ENCODE data around the gene AP5S1.
A peak's percentile ranks its signal among the peaks of the same experiment; 100 is the strongest.

The AP5S1 gene, protein sequence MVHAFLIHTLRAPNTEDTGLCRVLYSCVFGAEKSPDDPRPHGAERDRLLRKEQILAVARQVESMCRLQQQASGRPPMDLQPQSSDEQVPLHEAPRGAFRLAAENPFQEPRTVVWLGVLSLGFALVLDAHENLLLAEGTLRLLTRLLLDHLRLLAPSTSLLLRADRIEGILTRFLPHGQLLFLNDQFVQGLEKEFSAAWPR
- long read RNA-seq, donor 1, full-length matches to known transcripts: 5 of 5 reads
- long read RNA-seq, donor 1, partial matches to known transcripts: 0 of 5 reads
- long read RNA-seq, donor 1, other reads (novel, unspliced or antisense): 0 of 5 reads
- long read RNA-seq, donor 2, full-length matches to known transcripts: 2 of 2 reads
- long read RNA-seq, donor 2, partial matches to known transcripts: 0 of 2 reads
- long read RNA-seq, donor 2, other reads (novel, unspliced or antisense): 0 of 2 reads
- long read RNA-seq, donor 3, full-length matches to known transcripts: 5 of 5 reads
- long read RNA-seq, donor 3, partial matches to known transcripts: 0 of 5 reads
- long read RNA-seq, donor 3, other reads (novel, unspliced or antisense): 0 of 5 reads
- long read RNA-seq, donor 4, full-length matches to known transcripts: 6 of 6 reads
- long read RNA-seq, donor 4, partial matches to known transcripts: 0 of 6 reads
- long read RNA-seq, donor 4, other reads (novel, unspliced or antisense): 0 of 6 reads
- long read RNA-seq, donor 5, full-length matches to known transcripts: 2 of 2 reads
- long read RNA-seq, donor 5, partial matches to known transcripts: 0 of 2 reads
- long read RNA-seq, donor 5, other reads (novel, unspliced or antisense): 0 of 2 reads
- long read RNA-seq, donor 6, full-length matches to known transcripts: 5 of 5 reads
- long read RNA-seq, donor 6, partial matches to known transcripts: 0 of 5 reads
- long read RNA-seq, donor 6, other reads (novel, unspliced or antisense): 0 of 5 reads
- long read RNA-seq, donor 7, full-length matches to known transcripts: 12 of 12 reads
- long read RNA-seq, donor 7, partial matches to known transcripts: 0 of 12 reads
- long read RNA-seq, donor 7, other reads (novel, unspliced or antisense): 0 of 12 reads
- long read RNA-seq, donor 8, full-length matches to known transcripts: 8 of 8 reads
- long read RNA-seq, donor 8, partial matches to known transcripts: 0 of 8 reads
- long read RNA-seq, donor 8, other reads (novel, unspliced or antisense): 0 of 8 reads

GRCh38 chr20:3820048-3820900, at the start of gene AP5S1:
TSS of gene AP5S1 (plus strand) at chr20:3820547. CDS start at chr20:3822118, 1,571 bp downstream.
- DNase-seq: peak; percentile 100

DNA sequence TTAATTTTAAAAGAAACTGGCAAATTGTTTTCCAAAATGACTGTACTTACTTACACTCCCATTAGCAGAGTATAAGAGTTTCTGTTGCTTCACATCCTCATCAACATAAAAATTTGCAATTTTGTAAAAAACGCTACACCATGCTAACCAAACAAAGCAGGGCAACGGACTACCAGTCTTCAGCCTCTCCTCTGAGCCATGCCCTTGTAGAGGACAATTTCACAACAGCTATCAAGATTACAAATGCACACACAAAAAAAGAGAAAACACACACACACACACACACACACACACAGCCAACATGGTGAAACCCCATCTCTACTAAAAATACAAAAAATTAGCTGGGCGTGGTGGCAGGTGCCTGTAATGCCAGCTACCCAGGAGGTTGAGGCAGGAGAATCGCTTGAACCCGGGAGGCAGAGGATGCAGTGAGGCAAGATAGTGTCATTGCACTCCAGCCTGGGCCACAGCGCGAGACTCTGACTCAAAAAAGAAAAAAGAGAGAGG, 48.7 kb upstream of the AP5S1 start:
- no peak for DNase-seq

GRCh38 chr20:3775457-3776108, 44.8 kb upstream of the AP5S1 start:
- no peak for DNase-seq

GRCh38 chr20:3777381-3777715, 43.0 kb upstream of the AP5S1 start:
- DNase-seq: no peak

DNA sequence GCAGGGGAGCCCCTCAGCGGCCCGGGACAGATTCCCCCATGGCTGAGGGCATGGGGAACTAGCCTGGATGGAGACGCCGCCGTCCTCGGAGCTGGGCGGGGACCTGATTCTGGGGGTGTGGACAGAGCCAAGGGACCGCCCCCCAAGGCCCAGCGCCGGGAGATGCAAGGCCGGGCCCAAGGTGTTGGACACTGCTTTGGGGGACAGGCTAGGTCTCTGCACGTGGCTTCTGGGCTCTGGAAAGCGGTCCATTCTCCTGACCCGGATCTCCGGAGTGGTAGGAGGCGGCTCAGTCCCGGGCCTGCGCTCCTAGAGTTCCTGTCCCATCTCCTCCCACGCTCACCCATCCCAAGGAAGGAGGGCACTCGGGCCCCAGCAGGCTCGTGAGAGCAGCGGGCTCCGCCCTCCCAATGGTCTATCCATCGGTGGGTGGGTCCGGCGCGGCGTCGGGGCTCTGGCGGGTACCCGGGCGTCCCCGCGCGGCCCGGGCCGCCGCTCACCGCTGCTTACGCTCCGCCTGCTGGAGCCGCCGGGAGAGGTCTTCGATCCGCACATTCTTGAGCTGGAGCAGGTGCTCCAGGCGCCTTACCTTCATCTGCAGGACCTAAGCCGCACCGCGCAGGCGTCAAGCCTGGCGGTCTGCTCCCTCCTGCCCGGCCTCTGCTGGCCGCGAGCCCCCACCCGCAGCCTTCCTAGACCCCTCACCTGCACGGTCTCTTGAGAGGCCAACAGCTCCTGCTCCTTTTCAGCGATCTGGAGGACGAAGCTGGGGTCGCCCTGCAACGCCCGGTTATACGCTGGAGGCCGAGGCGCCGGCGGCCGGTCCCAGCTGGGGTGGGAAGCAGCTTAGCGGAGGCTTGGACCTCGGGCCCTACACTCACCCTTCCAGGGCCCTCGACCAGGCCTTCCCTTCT, 42.4 kb upstream of the AP5S1 start:
- DNase-seq: peak; percentile 78

DNA sequence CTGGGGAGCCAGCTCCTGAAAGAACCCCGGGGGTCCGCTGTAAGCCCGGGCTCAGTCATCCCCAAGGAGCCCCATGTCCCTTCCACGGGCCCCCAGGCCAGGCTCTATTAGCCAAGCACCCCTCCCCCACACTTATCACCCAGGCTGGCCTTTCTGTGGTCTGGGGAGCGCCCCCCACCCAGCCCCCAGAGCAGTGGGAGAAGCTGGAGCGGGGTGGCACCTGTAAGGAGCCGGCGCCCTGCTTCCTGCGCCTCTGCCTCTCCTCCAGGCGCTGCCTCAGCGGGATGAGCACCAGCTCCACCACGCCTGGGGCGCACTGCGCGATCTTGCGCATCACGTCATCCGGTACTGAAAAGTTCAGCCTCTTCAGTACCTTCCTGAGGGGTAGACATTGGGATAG, 41.4 kb upstream of the AP5S1 start:
- no peak for DNase-seq

GRCh38 chr20:3781153-3781910, 39.0 kb upstream of the AP5S1 start, which contains the start of gene SPEF1:
TSS of gene SPEF1 (minus strand) at chr20:3781448. CDS start at chr20:3781287, 161 bp downstream.
- peak; percentile 66 for DNase-seq

DNA sequence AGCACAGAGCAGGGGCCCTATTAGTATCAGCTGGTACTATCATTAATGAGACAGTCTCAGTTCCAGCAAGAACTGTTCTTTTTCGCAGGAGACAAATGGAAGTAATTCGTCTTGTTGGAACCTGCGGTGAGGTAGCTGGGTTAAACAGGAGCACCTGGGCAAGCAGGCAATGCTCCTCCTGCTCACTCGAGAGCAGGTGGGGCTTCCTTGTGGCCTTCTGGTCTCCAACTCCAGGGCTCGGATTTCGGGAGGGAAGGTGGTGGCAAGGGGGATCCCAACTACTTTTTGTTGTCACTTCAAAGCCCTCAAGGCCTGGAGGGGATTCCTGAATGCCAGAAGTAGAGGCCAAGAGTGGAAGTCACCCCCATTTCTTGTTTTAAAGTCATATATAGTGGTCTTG, 37.8 kb upstream of the AP5S1 start:
- no peak for DNase-seq

DNA sequence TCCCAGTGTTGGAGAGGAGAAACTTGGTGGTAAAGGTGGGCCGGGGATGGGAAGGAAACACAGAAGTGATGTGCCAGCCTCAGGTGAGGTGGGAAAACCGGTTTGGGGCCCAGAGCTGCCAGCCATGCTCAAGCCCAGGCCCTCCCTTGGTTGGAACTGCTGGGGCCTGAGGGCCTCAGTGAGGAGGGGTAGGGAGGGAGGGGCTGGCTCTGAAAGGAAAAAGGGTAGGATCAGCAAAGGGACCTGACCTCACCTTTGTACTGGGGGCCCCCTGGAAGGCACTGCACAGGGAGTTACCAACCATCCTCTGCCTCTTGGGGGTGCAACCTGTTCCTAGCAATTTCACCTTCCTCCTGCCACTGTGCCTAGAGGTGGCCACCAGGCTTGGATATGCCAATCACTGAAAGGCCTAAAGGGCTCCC, 37.3 kb upstream of the AP5S1 start:
- DNase-seq: no peak

GRCh38 chr20:3783511-3784195, 36.7 kb upstream of the AP5S1 start:
- no peak for DNase-seq

DNA sequence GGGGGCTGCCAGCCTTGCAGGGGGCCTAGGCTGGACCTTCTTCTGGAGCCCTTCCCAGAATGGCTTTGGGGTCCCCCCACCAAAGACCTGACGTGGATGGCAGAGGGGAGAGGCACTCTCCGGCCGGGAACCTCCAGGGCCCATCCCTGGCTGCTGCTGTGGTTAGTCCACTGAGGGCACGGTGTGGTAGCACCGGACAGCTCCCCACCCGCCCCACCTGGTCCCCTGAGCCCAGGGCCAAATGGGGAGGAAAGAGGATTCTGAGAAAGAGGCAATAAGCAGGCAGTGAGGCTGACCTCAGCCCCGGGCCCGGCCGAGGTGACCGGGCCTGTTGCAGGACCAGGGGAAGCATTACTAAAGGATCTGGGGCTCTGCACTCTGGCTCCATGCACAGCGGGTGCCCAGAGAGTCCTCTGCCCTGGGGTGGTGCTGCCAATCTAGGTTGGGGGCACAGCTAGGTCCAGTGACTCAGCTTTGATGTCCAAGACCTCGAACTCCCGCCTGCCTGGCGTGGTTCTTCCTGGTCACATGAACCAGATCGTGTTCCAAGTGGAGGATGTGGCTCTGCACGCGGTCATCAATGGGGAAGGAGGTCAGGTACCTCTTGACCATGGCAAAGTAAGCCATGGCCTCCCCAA, 36.0 kb upstream of the AP5S1 start:
- DNase-seq: no peak

DNA sequence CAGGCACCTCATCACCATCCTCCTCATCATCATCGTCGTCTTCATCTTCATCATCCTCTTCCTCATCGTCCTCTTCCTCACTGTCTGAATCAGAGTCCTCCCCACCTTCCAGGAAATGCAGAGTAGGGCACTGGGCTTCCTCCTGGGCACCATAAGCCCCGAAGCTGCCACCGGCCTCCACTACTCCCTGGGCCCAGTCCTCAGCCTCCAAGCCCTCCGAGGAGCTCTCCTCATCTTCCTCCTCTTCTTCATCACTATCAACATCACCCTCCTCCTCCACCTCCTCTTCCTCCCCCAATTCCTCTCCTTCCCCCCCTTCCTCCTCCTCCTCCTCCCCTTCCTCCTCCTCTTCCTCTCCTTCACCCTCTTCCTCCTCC, 35.5 kb upstream of the AP5S1 start:
- no peak for DNase-seq

DNA sequence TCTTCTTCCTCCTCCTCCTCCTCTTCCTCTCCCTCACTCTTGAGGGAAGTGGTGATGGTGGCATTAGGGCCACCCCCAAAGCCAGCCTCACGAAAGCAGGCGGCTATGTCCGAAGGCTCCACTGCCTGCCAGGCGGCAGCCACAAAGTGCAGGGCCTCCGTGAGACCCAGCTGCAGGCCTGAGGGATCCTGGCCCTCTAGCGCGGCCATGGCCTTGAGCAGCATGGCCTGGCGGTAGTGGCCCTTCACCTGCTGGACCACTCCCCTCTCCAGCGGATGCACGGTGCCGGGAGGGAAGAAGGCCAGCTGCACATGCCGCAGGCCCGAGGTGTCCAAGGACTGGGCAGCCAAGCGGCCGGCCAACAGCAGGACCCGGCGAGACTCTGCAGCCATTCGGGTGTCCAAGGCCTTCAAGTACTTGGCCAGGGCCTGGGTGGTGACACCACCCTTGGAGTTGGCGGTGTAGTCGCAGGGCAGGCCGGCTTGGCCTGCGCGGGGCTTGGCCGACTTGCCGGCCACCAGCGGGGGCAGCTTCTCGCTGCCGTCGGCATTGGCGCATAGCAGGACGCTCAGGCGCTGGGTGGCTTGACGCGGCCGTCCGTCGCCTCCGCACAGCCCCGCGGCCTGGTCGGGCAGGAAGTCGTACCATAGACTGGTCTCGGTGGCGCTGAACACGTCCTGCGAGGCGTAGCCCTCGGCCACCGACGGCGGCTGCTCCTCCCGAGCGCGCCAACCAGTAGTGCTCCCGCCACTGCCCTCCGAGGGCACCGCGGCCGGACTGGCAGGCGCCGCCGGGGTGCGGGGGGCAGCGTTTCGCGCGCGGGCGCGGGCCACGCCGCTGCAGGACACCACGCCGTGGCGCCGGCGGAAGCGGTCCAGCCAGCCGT, 34.9 kb upstream of the AP5S1 start:
- no peak for DNase-seq

- peak; percentile 80 for DNase-seq
Measured at GRCh38 chr20:3786126-3786484, 34.2 kb upstream of the AP5S1 start.

- peak; percentile 57 for DNase-seq
Measured at GRCh38 chr20:3786665-3787323, 33.6 kb upstream of the AP5S1 start, which contains the start of gene CENPB. TSS of gene CENPB (minus strand) at chr20:3786740. CDS start at chr20:3786483, 257 bp downstream.
